ENCODE data around the gene PSG7.
"Not testable (repeated sequence)": the region's sequence is repeated elsewhere in the genome, so short reads cannot be mapped to it uniquely, and the experiment has no call there.

The PSG7 gene

DNA sequence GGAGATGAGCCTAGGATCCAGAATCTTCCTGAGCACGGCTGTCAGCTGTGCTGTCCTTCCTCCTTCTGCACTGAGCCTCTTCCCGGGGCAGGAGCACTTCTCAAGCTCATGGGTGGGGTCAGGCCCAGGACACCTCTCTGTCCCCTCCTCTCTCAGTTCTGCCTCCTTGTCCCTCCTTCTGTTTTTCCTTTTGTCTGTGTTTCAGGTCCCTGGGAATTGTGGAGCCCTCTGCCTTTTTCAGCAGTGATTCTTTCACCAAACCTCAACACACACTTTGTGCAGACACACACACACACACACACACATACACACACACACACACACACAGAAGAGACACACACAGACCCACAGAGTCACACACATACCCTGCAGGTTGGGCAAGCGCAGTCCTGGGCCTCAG is at the start of gene PSG7:
TSS of gene PSG7 (minus strand) at position 101 of the 400 bp plus-strand sequence. CDS start 131 bp downstream, outside the sequence.
- FAIRE-seq: not testable (repeated sequence)

DNA sequence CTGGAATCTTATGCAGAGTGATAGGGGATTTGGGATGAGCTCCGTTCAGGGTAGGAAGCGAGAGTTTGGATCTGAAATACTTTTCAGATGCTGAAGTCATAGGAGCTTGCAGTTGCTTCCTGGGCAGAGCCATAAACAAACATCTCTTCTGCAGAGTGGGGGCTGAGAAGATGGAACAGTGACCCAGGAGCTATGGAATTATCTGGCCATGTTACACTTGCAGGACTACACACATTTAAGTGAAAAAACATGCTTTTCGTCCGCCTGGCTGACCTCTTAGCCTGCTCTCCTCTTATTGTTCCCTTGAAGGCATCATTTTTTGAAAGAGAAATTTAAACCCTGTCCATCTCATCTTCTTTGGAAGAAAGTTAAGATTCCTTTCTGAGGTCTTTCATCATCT is 48.6 kb upstream of the PSG7 start:
- FAIRE-seq: no peak
- DNase-seq (ENCODE audit: low spot score): no peak

More for the DNA sequence above, at the start of gene PSG7:
- not testable (repeated sequence) for DNase-seq (ENCODE audit: low spot score)

DNA sequence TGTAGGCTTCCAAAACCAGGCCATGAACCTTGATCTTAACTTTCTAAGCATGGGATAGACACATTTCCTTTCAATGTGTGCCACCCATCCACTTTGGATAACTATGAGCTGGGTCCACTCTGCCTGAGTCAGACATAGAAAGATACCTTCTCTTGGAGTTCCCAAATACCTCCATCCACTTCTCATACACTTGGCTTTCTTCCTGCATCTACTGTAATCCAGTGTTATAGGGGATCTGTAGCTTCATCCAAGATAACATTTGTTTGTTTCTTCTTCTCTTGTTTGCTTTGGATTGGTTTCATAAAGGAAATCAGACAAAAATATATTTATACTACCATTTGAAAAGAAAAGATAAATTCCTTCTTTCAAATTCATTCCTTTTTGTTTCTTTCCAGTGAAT is 45.1 kb upstream of the PSG7 start:
- not testable (repeated sequence) for FAIRE-seq; DNase-seq (ENCODE audit: low spot score)

DNA sequence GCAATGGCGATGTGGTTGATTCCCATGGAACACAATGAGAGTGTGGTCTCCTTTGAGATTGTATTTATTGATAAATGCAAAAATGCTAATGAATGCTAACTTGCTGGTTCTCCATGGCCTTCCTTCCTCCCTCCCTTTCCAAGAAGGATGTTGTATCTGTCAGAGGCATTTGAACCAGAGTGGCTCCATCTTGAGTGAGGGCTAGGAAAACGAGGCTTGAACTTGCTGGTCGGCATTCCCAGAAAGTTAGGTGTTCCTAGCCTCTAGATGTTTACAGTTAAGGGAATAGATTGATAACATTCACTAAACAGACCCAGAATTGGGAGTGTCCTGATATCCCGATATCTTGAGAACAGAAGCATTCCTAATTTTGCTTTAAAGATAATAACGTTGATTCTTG is 34.4 kb upstream of the PSG7 start:
- not testable (repeated sequence) for DNase-seq (ENCODE audit: low spot score); FAIRE-seq

DNA sequence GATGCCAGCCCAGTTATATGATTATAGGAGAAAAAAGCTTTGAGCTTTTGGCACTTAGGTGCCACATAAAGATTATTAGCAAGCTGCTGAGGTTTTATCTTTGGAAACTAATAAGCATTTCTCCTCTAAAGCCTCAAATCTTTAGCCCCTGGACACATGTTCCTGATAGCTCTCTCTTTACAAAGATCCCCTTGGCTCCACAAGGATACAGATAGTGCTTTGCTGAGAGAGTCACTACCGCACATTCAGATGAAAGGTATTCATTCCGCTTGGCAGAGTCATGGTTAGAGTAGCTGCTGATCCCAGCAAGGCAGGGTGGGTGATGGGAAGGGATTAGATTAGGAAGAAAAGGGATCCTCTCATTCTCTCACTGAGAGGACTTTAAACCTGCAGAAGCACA is 28.2 kb upstream of the PSG7 start:
- FAIRE-seq: no peak
- DNase-seq (ENCODE audit: low spot score): peak; percentile 28

DNA sequence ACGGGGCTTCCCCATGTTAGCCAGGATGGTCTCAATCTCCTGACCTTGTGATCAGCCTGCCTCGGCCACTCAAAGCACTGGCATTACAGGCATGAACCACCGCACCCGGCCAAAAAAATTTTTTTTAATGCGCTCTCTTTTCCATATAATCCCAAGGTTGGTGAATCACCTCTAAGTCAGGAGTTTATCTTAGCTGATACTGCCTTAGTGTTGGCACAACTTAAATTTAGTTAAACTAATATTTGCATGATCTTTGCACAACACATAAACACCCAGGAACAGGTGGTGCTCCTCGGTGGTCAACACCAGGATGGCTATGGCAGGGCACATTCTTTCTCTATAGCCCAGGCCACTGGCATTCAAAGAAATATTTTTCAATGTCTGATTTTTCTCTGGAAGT is 24.1 kb upstream of the PSG7 start:
- no peak for FAIRE-seq
- no peak for DNase-seq (ENCODE audit: low spot score)

DNA sequence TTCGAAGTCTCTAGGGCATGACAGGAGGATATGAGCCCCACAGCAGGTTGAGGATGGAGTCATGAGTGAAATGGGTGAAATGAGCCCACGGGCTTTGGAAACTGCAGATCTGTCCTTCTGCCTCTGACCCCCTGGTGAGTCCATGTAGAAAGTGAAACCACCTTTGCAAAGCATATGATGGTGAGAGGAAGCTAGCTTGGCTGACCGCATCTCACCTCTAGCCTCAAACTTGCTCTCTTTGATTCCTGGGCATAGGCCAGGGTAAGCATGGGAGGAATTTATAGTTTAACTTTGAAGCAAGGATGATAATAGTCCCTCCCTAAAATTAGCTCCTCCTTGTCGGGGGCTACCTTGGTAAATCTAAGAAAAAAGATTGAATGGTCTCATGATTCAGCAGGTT is 15.1 kb upstream of the PSG7 start:
- not testable (repeated sequence) for DNase-seq (ENCODE audit: low spot score); FAIRE-seq

DNA sequence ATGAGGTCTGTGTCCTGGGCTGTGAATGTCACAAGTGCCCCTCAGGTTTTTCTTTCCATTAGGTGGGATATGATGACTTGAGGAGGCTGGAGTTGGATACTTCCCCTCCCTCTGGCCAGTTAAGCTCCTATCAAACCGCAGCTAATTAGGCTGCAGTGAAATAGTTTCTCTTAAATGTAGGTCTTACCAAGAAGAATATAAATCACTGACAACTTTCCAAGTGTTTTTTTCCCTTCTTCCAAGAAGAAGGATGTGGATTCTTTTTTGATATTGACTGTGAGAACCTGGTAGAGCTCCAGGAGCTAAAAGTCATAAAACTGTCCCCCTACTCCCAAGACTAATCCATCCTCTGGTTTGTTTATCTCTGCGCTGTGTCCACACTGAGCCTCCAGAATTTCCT is 14.5 kb upstream of the PSG7 start:
- not testable (repeated sequence) for FAIRE-seq; DNase-seq (ENCODE audit: low spot score)

DNA sequence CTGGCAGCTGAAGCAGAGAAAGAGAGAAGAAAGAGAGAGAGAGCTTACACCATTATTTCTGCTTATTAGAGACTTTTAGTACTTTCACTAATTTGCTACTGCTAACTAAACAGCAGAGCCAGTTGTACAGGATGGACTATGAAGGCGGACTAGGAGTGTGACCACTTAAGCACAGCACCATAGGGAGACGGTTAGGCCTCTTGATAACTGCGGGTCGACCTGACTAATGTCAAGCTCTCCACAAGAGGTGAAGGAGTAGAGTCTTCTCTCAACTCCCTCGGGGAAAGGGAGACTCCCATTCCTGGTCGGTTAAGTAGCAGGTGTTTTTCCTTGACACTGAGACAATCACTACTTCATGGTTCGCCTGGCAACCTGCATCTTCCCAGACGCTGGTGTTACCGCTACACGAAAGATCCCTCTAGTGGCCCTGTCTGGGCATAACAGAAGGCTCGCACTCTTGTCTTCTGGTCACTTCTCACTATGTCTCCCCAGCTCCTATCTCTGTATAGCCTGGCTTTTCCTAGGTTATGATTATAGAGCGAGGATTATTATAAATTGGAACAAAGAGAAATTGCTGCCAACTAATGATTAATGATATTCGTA is 5.3 kb upstream of the PSG7 start:
- DNase-seq (ENCODE audit: low spot score): no peak
- no peak for FAIRE-seq

DNA sequence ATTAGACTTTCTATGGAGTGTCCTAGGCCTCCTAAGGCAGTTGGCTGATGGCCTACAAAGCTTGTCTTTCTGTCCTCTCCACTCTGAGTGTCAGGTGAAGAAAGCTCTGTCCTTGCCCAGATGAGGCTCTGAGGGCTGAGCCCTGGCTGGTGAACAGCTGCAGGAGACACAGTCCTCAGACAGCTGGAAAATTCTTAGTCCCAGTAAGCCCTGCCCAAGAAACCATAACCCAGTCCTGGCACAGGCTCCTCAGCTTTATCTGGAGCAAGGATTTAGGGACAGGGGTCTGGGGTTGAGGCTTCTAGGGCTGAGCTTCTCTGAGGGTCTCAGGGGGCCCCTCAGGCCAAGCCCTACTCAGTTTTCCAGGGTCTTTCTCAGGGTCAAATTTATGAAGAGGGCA is 2.3 kb downstream of the PSG7 start:
- FAIRE-seq; DNase-seq (ENCODE audit: low spot score): not testable (repeated sequence)

DNA sequence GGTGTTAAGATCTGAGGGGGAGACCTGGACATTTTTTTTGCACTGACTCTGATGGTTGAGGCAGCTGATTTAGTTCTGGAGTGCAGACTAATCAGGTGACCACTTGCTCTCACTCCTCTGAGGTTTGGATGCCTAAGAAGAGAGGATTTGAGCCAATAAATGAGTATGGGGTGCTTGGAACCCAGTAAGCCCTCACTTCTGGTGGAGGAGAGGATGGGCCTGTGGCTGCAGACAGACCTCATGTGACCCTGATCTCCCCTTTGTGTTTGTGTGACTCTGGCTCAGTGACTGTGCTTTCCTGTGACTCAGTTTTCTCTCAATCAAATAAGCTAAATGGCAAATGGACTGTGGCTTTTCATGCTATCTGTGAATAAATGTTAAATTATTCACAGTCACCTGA is 2.8 kb downstream of the PSG7 start:
- FAIRE-seq; DNase-seq (ENCODE audit: low spot score): not testable (repeated sequence)

DNA sequence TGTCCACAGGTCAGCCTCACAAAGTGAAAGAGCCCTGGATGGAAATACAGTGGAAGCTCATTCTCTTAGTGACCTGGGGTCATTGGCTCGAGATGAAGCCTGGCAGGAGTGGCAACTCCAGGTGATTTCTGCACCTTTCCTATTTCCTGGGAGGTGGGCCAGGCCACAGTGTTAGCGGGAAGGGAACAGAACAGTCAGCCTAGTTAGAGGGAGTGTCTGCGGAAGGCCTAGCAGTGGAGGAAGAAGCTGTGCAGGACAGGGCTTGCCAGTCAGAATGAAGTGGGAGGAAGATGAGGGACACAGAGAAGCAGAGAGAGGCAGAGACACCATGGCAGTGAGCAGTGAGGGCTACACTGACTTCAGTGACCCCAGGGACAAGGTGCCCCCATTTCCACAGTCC is 3.6 kb downstream of the PSG7 start:
- not testable (repeated sequence) for FAIRE-seq; DNase-seq (ENCODE audit: low spot score)

DNA sequence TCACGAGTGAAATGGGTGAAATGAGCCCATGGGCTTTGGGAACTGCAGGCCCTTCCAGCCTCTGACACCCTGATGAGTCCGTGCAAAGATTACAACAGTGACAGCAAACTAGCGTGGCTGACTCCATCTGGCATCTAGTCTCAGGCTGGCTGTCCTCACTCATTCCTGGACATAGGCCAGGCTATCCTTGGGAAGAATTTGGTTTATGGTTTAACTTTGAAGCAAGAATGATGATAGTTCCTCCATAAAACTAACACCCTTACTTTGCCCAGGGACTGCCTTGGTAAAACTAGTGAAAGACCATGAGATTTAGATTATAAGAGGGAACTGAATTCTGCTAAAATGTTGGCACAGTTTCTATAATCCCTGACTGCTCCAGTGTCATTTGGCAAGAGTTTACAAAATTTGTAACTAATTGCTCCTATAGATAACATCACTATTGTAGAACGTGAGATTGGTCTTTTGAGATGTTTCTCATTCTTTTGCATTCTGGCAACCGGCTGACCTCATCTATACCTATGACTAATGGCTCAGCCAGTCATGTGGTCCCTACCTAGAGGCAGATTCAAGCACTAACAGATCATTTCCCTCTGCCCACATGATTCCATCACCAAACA is 4.4 kb downstream of the PSG7 start:
- DNase-seq (ENCODE audit: low spot score): peak; percentile 11
- not testable (repeated sequence) for FAIRE-seq

DNA sequence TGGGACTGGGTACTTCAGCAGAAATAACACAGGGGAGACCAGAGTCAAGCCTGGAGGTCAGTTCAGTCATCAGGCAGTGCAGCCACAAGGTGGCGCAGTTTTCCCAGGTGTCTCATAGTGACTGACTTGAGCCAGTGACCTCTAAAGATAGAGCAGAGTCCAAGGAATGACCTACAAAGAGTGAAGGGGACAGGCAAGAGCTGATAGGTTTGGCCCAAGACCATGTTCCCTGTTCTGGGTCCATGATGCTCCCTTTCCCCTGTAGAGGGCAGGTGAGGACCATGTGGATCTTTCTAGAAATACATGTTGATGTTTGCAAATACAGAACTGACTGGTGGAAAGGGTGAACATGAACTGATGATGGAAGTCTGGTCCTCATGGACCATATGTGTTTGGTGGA is 6.8 kb downstream of the PSG7 start:
- not testable (repeated sequence) for FAIRE-seq; DNase-seq (ENCODE audit: low spot score)

DNA sequence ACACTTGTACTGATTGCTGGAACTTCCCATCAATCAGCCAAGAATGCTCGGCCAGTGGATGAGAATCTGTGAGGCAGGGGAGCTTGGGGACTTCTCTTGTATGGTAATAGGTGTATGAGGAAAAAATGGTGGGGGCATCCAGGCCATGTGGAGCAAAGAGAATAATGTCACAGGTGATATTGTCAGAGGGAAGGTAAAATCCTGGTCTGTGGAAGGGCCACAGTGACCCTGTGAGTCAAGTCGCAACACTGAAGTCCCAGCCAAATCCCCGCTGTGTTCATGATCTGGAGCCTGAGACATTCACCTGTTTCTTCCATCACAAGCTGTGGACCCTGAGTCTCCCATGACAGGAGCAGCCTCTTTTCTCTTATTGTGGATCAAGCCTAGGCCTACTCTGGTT is 8.1 kb downstream of the PSG7 start:
- FAIRE-seq (no peak), DNase-seq (ENCODE audit: low spot score) (no peak)

DNA sequence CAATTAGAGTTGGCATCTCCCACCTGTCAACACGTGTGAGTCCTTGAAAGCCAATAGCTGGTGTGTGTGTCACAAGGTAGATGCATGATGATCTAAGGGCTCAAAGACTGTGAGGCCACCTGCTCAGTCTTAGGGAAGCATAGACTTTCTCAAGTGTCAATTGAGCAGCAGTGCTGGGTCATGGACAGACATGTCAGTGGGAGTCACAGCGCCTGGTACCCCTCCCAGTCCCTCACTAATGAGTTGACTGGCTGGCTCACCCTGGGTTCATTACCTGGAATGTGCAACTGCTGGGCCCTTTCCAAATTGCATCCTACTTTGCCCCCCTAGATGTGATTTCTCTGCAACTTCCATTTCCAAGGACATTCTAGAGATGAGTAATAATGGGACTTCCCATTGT is 10.2 kb downstream of the PSG7 start:
- DNase-seq (ENCODE audit: low spot score) (no peak), FAIRE-seq (no peak)

DNA sequence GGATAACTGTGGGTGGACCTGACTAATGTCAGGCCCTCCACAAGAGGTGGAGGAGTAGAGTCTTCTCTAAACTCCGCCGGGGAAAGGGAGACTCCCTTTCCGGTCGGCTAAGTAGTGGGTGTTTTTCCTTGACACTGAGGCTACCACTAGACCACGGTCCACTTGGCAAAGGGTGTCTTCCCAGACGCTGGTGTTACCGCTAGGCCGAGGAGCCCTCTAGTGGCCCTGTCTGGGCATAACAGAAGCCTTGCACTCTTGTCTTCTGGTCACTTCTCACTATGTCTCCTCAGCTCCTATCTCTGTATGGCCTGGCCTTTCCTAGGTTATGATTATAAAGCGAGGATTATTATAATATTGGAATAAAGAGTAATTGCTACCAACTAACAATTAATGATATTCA is 13.9 kb downstream of the PSG7 start:
- FAIRE-seq: not testable (repeated sequence)
- DNase-seq (ENCODE audit: low spot score): peak; percentile 42

DNA sequence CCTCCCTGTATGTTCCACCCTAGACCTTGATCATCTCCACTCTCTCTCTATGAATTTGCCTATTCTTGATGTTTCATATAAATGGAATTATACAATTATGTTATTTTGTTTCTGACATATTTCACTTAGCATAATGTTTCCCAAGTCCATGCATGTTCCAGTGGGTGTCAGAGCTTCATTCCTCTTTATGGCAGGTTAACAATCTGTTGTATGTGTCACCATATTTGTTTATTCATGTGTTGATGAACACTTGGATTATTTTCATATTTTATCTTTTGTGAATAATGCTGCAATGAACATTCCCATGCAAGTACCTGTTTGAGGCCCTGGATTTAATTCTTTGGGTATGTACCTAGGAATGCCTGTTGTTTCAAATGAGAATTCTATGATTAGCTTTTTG is 16.0 kb downstream of the PSG7 start:
- not testable (repeated sequence) for DNase-seq (ENCODE audit: low spot score); FAIRE-seq

DNA sequence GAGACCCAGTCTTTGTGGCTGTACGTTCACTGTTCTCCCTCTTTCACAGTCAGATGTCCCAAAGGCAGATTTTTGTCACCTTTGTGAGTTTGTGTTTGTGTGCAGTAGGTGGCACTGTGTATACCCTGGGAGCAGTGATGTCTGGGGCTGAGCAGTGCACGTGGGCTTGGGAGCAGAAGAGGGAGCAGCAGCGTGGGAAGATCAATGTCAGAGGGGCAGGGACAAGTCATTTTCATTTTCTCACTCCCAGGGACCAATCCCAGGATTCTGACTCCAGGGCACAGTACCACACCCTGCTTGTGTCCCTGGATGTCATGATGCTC is 17.3 kb downstream of the PSG7 start:
- no peak for FAIRE-seq
- peak; percentile 5 for DNase-seq (ENCODE audit: low spot score)

DNA sequence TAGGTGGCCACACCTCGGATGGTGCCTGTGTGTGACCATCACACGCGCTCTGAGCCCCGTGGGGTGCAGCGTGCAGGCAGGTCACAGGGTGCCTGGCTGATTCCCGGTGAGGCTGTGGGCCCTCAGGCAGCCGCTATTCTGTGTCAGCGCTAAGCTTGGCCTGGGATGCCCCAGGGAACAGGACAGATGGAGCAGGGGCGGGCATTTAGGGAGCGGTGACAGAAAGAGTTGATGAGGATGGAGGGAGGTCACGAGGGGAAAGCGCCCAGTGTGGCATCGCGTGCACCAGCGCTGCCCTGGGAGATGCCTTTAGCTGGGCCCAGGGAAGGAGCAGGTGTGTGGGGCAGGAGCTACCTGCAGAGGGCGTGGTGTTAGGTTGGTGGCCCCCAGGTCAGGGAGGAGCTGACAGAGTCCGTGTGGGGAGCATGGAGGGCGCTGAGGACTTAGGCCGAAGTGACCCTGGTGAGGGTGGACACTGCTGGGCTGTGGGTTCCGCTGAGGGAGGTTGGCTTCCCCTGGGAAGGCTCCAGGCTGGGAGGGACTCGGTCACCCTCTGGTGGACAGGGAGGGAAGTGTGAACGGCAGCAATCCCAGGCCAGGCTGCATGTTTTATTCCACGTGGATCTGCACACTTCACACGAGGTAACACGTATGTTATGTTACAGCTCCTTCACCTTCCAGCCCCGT is 17.8 kb downstream of the PSG7 start:
- not testable (repeated sequence) for FAIRE-seq
- DNase-seq (ENCODE audit: low spot score): peak; percentile 9

DNA sequence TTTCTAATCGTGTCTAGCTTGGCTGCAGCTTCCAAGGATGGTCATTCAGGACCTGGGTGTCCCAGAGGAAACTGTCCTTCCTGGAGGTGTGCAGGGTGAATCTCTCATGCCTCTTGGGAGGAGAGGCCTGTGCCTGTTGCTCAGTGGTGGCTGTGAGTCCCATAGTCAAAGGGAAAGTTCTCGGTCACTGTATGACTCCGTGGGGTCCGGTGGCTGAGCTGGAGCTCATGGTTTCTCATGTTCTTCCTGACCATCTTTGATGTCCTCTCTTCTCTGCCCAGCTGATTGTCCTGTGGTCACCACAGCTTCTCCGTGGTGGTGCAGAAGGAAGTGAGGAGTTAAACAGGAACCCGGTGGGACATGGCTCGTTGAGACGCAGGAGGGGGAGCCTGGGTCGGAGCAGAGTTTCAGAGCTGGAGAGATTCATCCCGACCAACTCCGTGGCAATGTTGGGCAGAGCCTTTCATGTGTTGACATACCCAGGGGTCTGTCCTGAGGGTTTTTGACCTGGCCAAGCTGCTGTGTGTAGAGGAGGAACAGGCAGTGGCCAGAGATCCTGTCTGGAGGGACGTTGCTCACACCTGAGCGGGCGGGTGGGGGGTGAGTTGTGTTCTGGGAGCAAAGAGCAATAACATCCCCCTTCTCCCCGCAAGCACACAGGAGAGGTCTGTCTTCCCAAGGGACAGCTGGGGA is 18.5 kb downstream of the PSG7 start:
- FAIRE-seq; DNase-seq (ENCODE audit: low spot score): not testable (repeated sequence)

DNA sequence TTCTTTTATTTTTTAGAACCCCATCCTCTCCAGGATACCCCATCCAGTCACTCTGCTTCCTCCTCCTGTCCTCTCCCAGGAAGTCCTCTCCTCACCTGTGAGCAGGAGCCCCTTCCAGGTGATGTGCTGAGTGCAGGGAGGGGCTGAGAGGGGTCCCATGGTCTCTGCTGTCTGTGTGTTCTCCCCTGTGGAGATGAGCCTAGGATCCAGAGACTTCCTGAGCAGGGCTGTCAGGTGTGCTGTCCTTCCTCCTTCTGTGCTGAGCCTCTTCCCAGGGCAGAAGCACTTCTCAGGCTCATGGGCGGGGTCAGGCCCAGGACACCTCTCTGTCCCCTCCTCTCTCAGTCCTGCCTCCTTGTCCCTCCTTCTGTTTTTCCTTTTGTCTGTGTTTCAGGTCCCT is 19.4 kb downstream of the PSG7 start, which contains the start of gene PSG6:
TSS of gene PSG6 (minus strand) at position 261 of the 400 bp plus-strand sequence. CDS start at position 159, 102 bp downstream.
- DNase-seq (ENCODE audit: low spot score); FAIRE-seq: not testable (repeated sequence)

Measured in urothelium cell line (cell line).